Activated CD4-positive, alpha-beta T cell treated with anti-CD3 and anti-CD28 coated beads, Interleukin-2, Interleukin-4, amounts not matched to agents 100 ng/mL and 50 ng/mL, durations not matched to agents 16 hours and 8 hours (primary cell): ENCODE data around the gene HTR2A.
A peak's percentile ranks its signal among the peaks of the same experiment; 100 is the strongest.
"Not testable (repeated sequence)": the region's sequence is repeated elsewhere in the genome, so short reads cannot be mapped to it uniquely, and the experiment has no call there.

ENCODE experiments used
- DNase-seq: peaks from one replicate; pipeline ENCODE4 v3.0.0-alpha.2; 2020; ENCODE audit warnings: low spot score

The HTR2A gene

GRCh38 chr13:46804921-46805320, 91.9 kb downstream of the HTR2A start:
- not testable (repeated sequence) for DNase-seq

DNA sequence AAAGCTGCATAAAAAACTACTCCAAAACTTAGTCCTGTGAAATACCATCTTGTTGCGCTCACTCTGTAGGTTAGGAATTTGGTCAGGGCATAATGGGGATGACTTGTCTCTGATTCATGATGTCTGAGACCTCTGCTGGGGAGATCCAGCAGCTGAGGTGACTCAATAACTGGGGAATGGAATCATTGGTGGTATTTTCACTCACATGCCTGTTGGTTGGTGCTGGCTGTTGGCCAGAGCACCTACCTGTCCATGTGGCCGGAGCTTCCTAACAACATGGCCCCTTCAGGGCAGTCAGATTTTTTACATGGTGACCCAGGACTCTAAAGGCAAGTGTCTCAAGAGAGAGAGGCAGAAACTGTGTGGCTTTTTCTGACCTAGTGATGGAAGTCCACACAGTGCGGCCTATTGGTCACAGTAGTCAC, 92.5 kb downstream of the HTR2A start:
- no peak for DNase-seq

GRCh38 chr13:46803586-46803985, 93.3 kb downstream of the HTR2A start:
- DNase-seq = no peak

DNA sequence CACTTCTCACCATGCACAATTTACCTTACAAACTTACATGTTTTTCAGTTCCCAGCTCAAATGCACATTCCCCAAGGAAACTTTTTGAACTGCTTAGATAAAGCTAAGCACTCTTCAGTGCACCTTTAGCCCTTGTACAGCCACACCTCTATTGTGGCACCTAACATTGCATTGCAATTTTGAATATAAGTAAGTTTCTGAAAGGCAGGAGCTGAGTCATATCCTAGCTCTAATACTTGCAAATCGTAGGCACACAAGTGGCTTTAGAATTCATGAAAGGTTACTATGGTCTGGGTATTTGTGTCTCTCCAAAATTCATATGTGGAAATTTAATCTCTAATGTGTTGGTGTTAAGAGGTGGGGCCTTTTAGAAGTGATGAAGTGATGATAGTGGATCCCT, 95.0 kb downstream of the HTR2A start:
- no peak for DNase-seq

DNA sequence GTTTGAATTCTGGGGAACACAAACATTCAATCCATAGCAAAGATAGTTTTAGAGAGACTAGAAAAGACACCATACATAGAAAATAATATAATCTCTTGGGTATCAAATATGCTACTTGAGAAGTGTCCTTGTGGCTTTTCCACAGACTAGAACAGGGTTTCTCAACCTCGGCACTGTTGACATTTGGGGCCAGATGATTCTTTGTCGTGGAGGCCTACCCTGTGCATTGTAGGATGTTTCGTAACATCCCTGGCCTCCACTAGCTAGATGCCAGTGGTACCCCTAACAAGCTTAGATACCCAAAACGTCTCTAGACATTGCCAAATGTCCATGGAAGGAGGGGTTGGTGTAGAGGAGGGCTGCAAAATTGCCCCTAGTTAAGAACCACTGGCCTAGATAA, 97.7 kb downstream of the HTR2A start:
- DNase-seq = no peak

DNA sequence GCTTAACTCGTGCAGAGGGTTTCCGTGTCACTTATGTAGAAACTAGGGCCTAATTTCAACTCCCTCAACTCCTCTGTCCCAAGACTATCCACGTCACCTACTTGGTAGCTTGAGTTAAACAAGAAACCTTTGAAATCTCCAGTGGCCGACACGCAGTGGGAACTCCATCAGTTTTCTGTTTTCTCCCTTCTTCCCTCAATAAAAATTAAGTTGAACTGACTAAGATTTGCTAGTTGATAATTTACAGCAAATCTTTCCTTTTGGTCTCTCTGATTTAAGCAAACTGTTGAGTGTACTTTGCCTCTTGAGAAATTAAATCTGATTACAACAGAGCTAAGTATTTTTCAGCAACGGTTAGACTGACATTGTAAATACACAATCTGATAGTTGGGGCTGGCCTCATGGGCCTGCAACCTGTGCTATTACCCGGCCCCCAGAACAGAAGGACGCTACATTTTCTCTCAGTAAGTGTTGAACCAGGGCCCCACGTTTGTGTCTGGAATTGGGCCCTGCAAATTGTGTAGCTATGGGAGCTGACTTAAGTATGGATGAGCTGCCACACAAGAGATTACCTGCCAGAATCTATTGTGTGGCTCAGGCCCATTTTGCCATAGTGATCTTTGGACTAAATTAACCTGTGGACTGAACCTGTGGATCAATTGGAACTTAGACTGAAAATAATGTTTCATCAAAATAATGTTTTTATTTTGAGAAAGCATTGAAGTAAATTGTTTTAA, 99.2 kb downstream of the HTR2A start:
- DNase-seq = no peak

DNA sequence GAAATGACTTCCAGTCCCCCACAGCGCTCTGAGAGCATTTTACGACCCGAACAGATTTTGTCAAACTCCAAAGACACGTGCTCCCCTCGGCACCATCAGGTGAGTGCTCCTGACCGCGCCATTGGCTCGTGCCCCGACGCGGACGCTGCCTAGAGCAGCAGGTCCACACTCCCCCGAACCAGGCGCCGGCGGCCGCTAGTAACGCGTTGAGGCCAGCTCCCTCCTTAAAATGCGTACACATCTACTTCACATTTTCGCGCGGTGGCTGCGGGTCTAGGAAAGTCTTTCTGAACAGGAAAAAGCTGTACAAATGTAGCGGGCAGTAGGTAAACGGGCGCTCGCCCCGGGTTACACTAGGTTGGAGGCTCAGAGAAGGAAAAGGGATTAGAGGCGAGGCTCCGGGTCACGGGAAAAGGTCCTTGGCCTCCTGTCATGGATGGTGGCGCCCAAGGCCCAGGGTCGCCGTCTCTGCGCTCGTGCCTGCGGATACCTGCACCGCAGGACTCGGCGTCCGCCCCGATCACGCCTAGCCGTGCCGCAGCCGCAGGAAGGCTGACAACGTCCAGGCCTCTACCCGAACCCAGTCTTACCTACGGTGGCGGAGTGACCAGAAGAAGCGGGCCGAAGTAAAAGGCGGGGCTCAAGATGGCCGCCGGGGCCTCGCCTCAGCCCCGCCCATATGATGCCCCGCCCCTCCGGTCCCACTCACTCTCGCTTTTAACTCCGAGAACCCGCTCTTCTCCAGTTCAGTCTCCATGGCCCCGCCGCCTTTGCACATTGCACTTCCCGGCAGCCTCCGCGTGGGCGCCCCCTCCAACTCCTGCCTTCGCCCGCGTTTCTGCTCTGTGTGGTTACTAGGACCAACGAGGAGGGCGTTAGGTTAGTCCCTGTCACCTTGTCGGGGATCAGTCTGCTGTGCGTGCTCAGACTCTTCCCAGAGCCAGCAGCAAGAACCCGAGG, 100.1 kb downstream of the HTR2A start, which contains the start of gene ESD:
TSS of gene ESD (minus strand) at position 647 of the 960 bp plus-strand sequence. CDS start 5,748 bp downstream, outside the sequence.
- peak; percentile 95 for DNase-seq

DNA sequence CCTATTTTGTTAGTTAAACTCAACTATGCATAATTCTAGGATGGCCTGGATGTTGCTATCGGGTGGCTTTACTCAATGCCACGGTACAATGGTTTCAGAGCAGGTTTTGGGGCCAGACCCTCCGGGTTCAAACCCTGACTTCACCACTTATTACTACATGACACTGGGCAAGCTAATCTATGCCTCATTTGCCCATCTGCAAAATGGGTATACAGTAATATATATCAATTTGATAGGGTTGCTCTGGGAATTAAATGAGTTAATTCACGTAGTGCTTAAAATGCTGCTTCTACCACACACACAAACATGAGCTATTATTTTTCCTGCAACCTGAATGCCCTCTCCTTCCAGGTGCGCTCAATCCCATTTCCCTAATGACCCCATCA, 100.7 kb downstream of the HTR2A start:
- no peak for DNase-seq

DNA sequence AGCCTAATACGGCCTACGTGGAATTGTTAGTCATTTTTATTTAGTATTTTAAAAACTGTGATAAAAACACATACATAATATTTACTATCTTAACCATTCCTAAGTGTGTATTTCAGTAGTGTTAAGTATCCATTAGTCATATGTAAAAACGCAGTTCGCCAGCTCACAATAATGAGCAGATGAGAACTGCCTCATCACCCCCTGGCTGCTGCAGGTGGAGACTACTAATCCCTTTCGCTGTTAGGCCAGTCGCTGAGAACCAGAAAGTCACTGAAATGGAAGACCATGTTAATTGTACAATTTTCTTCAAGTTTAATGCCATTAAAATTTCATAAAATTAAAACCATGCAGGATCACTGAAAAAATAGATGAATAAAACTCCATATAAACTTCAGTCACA, 101.5 kb downstream of the HTR2A start:
- no peak for DNase-seq

DNA sequence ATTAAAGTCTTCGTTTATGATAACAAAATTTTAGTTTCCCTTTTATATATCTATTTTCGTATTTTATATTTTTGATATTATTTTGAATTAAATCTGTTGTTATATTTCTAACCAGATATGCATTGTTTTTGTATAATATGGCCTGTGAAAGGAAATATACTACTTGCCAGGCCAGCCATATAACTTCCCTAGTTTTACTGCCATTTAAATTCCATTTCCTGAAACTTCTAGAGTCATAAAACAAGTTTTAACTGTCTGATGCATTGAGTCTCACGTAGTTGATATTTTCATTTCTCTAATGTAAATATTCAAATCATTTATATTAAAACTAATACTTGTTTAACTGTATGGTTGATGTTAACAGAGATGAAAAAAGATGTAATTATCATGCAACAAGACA, 113.3 kb downstream of the HTR2A start:
- no peak for DNase-seq

DNA sequence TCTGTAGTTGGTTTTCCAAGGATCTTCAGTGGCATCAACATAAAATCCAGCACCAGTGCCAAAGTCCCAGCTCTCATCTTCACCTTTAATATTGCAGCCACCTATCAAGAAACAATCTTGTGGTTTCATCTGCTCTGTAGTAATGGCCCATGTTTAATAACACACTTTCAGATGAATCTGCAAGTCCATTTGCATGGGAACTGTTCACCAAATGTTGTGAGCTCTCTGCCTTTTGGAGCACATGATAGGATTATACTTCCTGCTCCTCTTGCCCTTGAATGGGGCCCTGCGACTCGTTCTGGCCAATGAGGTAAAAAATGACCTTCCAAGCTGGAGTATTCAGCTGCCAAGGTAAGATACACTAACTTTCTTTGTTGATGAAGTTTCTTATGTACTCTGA, 114.2 kb downstream of the HTR2A start:
- DNase-seq = no peak

DNA sequence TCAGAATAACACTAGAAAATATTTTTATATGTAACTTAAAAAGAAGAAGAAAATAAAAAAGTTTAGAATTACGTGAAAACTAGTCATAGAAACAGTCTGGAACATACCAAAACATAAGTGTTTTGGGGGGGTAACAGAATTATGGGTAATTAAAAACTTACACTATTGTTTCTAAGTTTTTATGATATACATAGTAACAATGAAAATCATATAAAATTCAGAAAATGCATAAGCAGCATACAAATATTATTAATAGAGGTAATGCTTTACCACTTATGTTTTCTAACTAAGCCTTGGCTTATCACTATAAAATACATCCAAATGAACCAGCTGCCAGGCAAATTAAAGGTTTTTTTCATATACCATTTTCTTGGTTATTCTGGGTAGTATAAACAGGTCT, 114.8 kb downstream of the HTR2A start:
- no peak for DNase-seq
